GM12874 (cell line): ENCODE results near the gene ABHD6.

Source experiments
- TF ChIP-seq, protein P1 (sequence below): IDR thresholded peaks from 2 replicates; pipeline ENCODE4 v1.5.1; 2011; ENCODE audit warnings: low read depth, mild to moderate bottlenecking, control low read depth, low read length, moderate library complexity; ENCODE audit not compliant: insufficient read depth

Gene ABHD6

GRCh38 chr3:58249358-58250092, 11.9 kb downstream of the ABHD6 start:
- TF ChIP-seq, protein P1, sequence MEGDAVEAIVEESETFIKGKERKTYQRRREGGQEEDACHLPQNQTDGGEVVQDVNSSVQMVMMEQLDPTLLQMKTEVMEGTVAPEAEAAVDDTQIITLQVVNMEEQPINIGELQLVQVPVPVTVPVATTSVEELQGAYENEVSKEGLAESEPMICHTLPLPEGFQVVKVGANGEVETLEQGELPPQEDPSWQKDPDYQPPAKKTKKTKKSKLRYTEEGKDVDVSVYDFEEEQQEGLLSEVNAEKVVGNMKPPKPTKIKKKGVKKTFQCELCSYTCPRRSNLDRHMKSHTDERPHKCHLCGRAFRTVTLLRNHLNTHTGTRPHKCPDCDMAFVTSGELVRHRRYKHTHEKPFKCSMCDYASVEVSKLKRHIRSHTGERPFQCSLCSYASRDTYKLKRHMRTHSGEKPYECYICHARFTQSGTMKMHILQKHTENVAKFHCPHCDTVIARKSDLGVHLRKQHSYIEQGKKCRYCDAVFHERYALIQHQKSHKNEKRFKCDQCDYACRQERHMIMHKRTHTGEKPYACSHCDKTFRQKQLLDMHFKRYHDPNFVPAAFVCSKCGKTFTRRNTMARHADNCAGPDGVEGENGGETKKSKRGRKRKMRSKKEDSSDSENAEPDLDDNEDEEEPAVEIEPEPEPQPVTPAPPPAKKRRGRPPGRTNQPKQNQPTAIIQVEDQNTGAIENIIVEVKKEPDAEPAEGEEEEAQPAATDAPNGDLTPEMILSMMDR: 0 out of 2 replicates have a peak, but pooled peaks have one; percentile 8

- TF ChIP-seq, protein P1: no peak
Measured at GRCh38 chr3:58250093-58250707, 12.6 kb downstream of the ABHD6 start.

DNA sequence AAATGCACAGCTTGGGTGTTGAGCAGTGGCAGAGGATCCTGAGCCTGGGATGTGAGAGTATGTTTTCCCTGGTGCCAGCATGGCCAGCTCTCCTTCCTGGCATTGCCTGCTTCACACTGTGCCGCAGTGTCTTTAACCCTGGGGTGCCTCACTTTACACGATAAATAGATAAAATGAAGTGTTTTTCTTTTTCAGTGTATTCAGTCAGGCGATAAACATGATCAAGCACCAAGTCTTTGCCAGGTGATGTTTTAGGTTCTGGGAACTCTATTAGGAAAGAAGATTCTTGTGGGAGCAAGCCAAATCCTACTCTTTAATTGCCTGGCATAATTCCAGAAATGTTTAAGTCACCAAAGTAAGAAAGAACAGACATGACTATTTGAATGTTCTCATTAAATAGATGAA, 14.0 kb downstream of the ABHD6 start:
- TF ChIP-seq, protein P1: no peak

DNA sequence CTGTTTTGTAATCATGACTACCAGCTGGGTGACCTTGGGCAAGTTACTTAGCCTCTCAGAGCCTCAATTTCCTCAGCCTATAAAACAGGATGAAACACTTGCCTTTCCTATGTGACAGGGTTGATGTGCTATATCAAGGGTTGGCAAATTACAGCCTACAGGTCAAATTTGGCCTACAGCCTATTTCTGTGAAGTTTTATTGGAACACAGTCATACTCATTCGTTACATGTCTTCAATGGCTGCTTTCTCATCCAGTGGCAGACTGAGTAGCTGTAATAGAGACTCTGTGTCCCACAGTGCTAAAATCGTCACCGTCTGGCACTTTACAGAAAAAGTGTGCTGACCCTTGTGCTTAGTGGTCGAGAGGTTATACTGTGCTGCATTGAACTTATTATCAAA, 16.6 kb downstream of the ABHD6 start:
- TF ChIP-seq, protein P1: no peak

- TF ChIP-seq, protein P1: no peak
Measured at GRCh38 chr3:58256061-58256460, 18.5 kb downstream of the ABHD6 start.

- TF ChIP-seq, protein P1: no peak
Measured at GRCh38 chr3:58256511-58256910, 18.9 kb downstream of the ABHD6 start.

DNA sequence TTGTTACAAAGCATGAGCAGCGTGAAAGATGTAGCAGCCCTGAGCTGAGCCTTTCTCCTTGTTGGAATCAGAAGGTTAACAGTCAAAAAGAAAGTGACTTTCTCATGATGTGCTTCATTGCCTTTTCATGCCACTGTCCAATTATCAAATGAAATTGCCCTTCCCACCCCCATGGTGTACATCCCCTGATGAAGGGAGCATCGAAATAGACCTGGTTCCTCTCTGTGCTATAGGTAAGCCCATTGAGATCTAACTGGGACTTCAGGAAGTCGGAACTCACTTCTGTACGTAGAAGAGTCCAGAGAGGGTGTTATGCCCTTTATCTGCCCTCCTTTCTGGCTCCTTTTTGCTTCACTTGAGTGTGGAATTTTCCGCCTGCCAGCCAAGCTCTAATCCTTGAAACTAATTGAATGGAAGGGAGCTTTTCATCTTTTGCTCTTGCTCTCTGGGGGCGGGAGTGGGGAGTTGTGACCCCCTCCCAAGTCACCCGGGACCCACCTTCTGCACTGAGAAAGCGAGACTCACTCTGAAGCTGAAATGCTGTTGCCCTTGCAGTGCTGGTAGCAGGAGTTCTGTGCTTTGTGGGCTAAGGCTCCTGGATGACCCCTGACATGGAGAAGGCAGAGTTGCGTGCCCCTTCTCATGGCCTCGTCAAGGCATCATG, 20.9 kb downstream of the ABHD6 start:
- TF ChIP-seq, protein P1: no peak
